Lower leg skin (tissue), 3 donors: ENCODE data around the gene S100A5.

Source experiments
- POLR2A ChIP-seq, 2 donors: fragments of 450-650 bp; IDR thresholded peaks; one replicate each; pipeline ENCODE4 v1.6.1; 2016 to 2017; ENCODE audit warnings: antibody characterized with exemption in 2 of 2, mild to moderate bottlenecking in 1 of 2, moderate library complexity in 1 of 2
- TF ChIP-seq, protein P1 (sequence below), 3 donors: fragments of 450-650 bp; IDR thresholded peaks; one replicate each; pipeline ENCODE4 v1.5.1; 2016; ENCODE audit warnings: antibody characterized with exemption in 3 of 3, mild to moderate bottlenecking in 3 of 3, moderate library complexity in 2 of 3

DNA sequence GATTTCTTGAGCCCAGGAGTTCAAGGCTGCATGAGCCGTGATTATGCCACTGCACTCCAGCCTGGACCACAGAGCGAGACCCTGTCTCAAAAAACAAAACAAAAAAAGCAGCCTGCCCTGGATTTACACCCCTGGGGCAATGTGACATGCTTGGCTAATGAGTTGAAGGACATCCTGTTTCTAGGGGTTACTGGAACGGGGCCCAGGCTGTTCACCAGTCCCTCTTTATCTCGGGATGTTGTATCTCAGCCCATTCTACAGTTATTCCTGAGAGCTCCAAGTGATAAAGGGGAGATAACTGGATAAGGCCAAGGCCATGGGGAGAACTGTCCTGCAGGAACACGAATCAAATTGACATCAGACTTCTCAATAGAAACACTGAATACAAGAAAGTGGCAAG, 46.6 kb upstream of the S100A5 start:
- TF ChIP-seq, protein P1, sequence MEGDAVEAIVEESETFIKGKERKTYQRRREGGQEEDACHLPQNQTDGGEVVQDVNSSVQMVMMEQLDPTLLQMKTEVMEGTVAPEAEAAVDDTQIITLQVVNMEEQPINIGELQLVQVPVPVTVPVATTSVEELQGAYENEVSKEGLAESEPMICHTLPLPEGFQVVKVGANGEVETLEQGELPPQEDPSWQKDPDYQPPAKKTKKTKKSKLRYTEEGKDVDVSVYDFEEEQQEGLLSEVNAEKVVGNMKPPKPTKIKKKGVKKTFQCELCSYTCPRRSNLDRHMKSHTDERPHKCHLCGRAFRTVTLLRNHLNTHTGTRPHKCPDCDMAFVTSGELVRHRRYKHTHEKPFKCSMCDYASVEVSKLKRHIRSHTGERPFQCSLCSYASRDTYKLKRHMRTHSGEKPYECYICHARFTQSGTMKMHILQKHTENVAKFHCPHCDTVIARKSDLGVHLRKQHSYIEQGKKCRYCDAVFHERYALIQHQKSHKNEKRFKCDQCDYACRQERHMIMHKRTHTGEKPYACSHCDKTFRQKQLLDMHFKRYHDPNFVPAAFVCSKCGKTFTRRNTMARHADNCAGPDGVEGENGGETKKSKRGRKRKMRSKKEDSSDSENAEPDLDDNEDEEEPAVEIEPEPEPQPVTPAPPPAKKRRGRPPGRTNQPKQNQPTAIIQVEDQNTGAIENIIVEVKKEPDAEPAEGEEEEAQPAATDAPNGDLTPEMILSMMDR (IDR thresholded peaks at IDR 0.05): no peak
- no peak for TF ChIP-seq POLR2A (IDR thresholded peaks at IDR 0.05)
